CD4-positive, alpha-beta T cell treated with Interferon gamma for 1 hour (primary cell): ENCODE results near the gene POLR3H.

Source experiments
- DNase-seq: peaks from one replicate; pipeline ENCODE4 v3.0.0-alpha.2; 2020

Gene POLR3H

DNA sequence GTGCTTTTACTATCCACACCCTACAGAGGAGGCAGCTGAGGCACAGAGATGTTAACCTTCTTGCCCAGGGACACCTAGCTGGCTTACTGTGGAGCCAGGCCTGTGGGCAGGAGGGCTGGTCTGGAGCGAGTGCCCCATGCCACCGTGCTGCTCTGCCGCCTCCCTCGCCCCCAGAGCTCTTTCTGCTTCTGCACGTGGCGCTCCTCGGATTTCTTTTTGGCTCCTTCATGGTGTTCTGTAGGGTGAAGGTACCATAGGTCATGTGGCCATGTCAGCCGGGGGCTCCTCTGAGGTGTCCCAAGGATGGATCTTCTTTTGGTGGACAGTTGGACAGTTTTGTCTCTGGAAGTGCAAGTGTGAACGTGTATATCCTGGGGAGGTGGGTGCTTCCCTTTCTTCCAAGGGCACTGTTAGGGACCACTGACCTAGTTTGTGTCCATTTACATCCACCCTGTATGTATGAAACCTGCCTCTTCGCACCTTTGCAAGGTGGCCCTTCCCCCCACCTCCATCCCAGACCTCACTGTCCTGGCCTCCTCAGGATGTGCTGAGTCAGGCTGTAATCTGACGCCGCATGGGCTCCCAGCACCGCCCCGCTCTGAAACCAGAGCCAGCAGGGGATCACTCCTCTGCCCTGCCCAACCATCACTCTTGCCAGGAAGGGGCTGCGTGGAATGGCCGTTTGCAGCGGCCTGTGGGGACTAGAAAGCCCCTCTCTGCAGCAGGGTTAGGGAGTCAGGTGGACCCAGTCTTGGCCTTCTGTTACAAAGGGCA is 31.7 kb downstream of the POLR3H start:
- DNase-seq: no peak

DNA sequence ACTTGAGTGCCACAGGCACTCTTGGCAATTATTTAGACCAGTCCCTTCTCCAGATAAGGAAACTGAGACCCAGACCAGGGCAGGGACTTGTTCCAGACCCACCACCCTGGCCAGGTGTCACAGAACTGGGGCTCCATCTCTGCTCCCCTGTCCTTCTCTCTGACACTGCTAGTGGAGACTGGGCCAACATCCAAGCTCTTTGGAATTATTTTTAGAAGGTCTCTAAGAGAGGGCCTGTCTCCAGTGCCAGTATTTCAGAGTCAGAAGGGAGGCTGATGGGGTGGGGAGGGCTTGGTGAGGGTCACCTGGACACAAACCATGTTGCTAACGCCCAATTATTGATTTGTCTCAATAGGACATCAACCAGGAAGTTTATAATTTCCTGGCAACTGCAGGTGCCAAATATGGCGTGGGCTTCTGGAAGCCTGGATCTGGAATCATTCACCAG is 32.7 kb downstream of the POLR3H start:
- no peak for DNase-seq

GRCh38 chr22:41508770-41509170 is 35.5 kb downstream of the POLR3H start:
- no peak for DNase-seq

DNA sequence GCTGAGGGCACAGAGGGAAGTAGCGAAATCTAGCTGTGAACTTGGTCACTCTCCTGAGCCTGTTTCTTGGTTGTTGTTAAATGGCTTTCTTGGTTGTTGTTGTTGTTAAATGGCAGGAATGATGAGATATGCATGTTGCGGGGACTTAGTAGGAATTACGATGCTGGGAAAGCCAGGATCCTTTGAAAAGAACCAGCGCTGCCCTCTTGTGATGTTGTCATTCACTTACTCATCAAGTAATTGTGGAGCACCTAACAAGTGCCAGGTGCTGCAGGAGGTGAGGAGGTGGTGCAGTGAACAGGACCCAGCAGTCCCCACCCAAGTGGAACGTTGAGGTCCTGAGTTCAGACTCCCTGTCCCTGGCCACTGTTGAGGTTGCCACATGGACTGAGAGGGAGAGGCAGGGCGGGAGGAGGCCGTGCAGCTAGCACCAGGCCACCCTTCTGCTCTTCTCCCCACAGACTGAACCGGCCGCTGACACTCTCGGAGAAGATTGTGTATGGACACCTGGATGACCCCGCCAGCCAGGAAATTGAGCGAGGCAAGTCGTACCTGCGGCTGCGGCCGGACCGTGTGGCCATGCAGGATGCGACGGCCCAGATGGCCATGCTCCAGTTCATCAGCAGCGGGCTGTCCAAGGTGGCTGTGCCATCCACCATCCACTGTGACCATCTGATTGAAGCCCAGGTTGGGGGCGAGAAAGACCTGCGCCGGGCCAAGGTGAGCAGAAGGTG is 36.8 kb downstream of the POLR3H start:
- DNase-seq: no peak

GRCh38 chr22:41505511-41506220 is 38.6 kb downstream of the POLR3H start:
- DNase-seq: no peak

DNA sequence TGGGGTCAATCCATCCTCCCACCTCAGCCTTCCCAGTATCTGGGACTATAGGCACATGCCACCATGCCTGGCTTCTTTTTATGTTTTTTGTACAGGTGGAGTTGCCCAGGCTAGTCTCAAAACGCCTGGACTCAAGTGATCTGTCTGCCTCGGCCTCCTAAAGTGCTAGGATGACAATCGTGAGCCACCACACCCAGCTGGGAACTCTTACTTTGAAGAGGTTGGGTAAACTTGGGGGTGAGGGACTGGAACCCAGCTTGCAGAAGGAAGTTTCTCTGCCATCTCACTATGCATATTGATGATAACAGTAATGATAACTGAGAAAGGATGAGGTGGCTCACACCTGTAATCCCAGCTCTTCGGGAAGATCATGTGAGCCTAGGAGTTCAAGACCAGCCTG is 39.5 kb downstream of the POLR3H start:
- no peak for DNase-seq

DNA sequence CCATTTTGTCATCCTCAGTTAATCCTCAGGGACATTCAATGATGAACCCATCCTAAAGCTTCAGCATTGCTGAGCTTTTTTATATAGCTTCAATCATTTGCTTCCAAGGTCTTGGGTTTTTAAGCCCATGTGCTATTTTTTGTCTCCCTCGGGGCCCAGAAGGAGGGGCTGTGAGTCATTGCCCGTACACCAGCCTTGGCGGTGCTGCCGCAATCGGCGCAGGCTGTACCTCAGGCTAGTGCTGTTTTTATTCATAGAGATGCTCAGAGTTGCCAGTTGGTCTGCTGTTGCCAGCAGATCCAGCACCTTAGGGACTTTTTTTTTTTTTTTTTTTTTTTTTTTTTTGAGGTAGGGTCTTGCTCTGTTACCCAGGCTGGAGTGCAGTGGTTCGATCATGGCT is 39.9 kb downstream of the POLR3H start:
- DNase-seq: no peak

DNA sequence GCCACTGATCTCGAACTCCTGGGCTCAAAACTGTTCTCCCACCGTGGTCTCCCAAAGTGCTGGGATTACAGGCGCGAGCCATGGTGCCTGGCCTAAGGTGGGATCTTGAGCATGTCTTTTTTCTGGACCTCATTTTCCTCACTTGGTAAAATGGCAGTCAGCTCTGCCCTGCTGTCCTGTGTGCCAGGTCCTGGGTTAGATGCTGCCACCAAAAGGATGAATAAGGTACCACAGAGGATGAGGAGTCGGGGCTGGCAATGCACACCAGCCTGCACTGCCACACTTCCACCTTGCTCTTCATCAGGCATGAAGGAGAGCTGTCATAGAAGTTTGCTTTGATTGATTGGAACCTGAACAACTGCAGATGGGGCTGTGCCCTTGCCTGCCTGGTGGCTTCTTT is 43.1 kb downstream of the POLR3H start:
- no peak for DNase-seq

DNA sequence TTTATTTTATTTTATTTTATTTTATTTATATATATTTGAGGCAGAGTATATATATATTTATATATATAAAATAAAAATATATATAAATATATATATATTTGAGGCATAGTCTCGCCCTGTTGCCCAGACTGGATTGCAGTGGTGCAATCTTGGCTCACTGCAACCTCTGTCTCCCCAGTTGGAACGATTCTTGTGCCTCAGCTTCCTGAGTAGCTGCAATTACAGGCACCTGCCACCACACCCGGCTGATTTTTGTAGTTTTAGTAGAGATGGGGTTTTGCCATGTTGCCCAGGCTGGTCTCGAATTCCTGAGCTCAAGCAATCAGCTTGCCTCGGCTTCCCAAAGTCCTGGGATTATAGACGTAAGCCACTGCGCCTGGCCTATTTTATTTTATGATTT is 44.0 kb downstream of the POLR3H start:
- no peak for DNase-seq

DNA sequence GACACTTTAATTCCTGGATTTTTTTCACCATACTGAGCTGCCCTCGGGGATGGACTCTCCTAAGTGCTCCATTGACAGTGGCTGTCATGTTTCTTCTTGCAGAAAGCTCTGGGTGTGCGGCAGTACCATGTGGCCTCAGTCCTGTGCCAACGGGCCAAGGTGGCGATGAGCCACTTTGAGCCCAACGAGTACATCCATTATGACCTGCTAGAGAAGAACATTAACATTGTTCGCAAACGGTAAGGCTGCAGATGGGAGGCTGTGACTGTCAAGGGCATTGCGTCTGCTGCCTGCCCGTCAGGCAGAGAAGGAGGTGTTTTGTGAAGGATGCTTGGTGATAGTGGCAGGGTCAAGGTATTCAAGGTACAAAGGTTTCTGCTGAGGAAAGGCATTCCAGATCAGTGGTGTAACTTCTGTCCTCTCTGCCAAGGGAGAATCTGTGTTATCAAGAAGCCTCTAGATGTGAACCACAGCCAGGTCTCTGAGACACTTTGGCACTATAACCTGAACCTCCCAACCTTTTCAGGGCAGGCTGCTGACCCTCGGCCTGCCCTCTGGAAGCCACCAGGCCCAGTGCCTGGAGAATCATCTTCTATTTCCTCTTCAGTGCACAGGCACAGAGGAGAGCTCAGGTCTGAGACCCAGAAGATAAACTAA is 44.5 kb downstream of the POLR3H start:
- DNase-seq: no peak

DNA sequence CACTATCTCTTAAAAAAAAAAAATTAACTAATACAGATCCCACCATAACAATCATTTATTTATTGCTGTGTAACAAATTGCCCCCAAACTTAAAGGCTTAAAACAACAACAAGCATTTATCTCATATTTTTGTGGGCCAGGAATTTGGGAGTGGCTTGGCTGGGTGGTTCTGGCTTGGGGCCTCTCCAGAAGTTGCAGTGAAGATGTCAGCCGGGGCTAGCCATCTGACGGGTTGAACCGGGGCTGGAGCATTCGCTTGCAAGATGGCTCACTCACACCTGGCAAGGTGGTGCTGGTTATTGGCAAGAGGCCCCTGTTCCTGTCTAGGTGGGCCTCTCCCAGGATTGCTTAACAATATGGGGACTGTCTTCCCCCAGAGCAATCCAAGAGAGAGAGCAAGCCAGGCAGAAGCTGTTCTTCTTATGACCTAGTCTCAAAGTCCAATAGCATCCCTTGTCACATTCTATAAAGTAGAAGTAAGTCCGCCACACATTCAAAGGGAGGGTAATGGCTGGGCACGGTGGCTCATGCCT is 45.9 kb downstream of the POLR3H start:
- DNase-seq: no peak

DNA sequence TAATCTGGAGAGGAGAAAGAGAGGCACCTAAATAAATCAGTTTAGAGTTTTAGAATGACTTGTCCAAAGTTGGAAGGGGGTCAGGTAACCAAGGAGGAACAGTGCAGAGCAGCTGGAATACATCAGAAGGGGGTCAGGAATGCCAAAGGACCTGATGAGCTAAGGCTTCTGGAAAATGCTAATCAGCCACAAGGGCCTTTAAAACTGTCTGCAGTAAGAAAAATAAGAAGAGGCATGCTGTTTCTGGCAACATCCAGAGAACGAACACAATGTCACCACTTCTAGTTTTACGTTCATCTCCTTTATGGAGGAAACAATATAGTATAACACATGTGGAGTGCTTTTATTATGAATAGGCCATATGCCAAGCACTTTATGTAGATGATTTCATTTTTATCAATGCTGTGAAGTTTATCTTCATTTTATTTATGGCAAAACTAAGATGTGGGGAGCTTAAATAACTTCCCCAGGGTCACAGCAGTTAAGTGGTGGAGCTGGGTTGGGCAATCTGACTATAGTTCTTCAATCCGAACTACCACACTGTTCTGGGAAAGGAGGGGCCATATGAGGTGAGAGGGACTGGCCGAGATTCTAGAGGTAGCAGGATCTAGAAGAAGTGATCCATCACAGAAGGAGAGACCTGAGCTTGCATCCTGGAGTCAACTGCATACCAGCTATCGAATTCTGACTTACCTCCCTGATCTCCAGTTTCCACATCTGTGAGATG is 52.7 kb downstream of the POLR3H start:
- no peak for DNase-seq

DNA sequence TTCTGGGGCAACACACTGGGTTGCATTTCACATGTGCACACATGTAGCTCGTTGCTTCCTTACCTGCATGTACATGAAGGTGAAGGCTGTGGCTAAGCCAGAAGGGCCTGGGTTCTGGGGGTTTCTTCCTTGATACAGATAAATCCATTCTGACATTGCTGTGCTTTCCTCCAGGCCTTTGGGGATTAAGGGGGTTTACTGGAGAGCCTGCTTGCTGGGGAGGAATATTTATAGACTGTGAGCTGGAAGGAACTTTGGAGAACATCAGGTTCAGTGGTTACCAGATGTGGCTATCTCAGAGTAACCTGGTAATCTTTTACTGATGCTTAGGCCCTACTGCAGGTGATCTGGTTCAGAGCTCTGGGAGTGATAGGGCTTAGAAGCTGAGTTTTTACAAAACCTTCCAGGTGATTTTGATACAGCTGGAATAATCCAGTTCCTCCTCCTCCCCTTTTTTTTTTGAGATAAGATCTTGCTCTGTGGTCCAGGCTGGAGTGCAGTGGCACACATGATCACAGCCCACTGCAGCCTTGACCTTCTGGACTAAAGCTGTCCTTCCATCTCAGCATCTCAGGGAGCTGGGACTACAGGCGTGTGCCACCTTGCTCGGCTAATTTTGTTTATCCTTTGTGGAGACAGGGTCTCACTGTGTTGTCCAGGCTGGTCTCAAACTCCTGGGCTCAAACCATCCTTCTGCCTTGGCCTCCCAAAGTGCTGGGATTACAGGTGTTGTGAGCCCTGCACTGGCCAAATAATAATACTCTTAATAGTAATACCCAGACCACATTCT is 55.5 kb downstream of the POLR3H start:
- DNase-seq: no peak

DNA sequence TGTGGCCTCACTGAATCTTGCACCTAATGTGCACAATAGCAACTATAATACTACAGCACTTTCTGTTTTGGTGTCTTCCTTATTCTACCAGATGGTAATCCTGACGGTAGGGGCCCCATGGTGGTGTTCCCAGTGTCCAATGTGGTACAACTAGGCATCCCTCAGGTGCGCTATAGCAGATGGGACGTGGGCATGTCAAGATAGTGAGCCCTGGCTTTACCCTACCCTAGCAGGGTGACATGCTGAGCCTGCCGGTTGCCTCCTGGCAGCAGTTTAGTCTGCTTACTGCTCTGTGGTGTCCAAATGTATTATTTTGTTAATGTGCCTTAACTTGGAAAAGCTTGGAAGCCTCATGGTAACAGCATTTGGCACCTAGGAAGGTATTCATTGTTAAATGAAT is 56.2 kb downstream of the POLR3H start:
- no peak for DNase-seq

- no peak for DNase-seq
Observed at GRCh38 chr22:41487037-41487935, 57.0 kb downstream of the POLR3H start.

DNA sequence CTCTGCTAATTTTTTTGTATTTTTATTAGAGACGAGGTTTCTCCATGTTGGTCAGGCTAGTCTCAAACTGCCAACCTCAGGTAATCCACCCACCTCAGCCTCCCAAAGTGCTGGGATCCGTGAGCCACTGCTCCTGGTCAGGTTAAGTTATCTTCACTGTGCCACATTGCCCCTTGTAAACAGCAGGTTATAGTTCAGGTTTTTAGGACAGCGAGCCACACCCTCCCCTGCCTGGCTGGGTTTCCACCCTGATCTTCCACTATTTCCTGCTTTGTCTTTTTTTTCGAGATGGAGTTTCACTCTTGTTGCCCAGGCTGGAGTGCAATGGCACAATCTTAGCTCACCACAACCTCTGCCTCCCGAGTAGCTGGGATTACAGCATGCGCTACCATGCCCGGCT is 59.2 kb downstream of the POLR3H start:
- DNase-seq: no peak

- no peak for DNase-seq
Observed at GRCh38 chr22:41482319-41482935, 61.8 kb downstream of the POLR3H start.

DNA sequence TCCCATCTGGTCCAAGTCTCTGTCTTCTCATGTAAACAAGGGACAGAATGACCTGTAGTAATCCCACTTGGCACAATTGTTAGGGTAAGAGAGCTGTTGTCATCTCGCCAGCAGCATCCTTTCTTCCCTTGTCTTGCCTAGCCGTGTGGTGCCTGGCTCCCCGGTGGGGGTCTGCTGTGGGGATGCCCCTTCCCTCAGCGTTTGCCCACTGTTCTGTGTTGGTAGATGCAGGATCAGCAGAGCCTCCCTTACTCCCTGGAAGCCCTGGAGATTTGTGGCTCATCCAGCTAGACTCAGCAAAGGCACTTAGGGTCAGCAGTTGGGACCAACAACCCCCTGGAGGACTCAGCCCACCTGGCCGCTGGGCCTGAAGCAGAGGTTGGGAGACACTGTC is 62.3 kb downstream of the POLR3H start:
- DNase-seq: no peak

DNA sequence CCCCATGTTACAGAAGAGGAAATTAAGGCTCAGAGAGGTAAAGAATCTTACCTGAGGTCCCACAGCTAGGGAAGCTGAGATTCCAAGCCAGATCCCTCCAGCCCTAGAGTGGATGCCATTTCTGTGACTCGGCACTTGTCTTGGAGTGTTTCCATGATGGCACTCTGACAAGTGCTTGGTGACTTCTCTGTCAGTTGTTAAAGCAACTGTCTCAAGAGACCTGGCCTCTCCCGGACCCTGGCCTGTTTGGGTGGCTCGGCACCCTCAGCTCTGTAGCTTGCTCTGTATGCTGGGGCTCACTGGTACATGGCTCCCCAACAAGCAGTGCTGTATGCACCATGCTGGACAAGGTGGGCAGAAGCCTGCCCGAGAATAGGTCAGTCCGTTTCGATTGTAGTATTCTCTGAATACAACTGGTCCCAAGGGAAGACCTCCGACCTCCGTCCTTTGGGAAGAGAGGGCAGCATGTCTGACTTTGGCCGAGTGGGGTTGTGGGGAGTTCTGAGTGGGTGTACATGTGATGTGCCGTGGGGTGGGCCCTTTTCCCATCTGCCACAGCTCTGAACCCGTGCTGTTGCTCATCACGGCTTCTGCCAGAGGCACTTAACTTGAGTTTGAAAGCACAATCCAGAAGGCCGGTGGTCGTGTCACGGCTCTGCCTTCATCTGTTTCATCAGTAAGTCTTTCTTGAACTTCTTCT is 63.0 kb downstream of the POLR3H start:
- DNase-seq: no peak
